ENCODE results near the gene LYSET. TPM values are rescaled to one million over a fixed set of nuclear protein-coding genes. Genes with fewer than 3 reads are reported as not detected.

LYSET gene, protein sequence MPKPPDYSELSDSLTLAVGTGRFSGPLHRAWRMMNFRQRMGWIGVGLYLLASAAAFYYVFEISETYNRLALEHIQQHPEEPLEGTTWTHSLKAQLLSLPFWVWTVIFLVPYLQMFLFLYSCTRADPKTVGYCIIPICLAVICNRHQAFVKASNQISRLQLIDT
- total RNA-seq (2022; extraction: Qiagen RNA extraction; ENCODE audit: low read depth), result 35.8 to 40.4 TPM (median 38.5 TPM) in 5 replicates

DNA sequence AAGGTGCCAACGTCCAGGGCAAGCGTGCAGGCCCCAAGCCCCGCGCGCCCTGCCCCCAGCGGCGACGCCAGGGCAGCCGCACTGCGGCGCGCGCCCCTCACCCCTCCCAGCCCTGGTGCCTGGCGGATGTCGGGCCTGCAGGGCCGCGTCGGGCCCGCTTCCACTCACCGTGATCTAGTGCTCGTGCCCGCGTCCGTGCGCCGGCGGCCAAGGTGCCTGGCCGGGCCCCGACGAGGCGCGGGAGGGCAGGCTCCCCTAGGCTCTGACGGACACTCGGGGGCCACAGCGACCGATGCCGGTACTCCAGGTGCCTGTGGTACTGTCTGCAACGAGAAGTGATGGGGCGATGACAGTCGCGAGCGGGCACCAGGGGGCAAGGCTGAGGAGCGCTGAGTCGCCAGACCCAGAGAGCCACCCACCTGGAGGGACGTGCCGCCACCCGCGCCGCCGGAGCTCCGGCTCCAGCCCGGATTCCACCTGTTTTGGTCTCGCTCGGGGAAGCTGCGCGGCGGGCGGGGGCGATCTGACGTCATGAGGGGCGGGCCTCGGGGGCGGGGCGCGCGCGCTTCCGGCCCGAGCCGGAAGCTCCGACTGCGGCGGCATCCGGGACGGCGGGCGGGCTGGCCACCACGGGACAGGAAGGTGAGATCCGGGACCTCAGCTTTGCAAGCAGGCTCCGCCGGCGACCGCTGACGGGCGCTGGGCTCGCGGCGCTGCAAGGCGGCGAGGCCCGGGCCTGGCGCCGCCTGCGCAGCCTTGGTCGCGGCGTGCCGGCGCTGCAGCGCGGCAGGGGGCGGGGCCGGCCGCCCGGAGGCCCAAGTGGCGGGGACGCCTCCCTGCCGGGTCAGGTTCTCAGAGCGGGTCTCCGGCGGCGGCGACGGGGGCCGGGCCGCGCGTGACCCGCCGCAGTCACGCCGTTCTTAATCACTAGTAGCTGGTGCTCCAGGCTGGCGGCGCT is at the start of gene LYSET, which contains the start of gene MOAP1:
Gene LYSET, plus strand, starts transcription at position 927 of the 958 bp plus-strand sequence. CDS start 89 bp downstream, outside the sequence.
Gene MOAP1, minus strand, starts transcription at position 507 of the 958 bp plus-strand sequence. CDS start 655 bp downstream, outside the sequence.

DNA sequence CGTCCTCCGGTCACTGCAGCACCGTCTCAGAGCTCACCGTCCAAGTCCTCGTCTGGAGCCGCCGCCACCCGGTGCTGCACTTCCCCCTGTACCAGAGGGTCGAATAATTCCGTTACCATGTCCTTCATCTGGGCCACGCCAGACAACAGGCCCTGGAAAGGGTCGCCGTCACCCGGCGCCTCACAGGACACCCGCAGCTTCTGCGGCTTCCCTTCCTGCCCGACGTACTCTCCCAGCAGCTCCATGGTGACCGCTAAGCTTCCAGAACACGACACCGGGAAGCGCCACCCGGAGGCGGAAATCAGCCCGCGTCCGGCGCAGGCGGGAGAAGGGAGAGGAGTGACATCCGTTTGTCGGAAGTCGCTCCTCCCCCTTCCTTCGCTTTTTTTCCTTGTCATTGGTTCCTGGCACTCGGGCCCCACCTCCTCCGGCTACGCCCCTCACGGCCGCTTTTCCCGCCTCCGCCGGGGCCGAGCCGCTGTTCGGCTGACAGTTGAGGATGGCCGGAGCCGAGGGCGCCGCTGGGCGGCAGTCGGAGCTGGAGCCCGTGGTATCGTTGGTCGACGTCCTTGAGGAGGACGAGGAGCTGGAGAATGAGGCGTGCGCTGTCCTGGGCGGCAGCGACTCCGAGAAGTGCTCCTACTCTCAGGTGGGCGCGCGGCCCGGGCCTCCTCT is 21.8 kb downstream of the LYSET start, which contains the start of the genes GON7 and UBR7:
Gene GON7, minus strand, starts transcription at position 273 of the 675 bp plus-strand sequence. Its CDS starts 28 bp downstream, at position 245.
Gene UBR7, plus strand, starts transcription at position 464 of the 675 bp plus-strand sequence. Its CDS starts 36 bp downstream, at position 500.

Other genes with a start within 250 kb of the LYSET start
- gene ITPK1, start 69.4 kb upstream of the LYSET start, total RNA-seq (2022; extraction: Qiagen RNA extraction; ENCODE audit: low read depth), result 48.1 to 55.1 TPM (median 49.6 TPM) in 5 replicates
- gene MOAP1, start 420 bp upstream of the LYSET start, total RNA-seq (2022; extraction: Qiagen RNA extraction; ENCODE audit: low read depth), result 11.3 to 17.9 TPM (median 16.0 TPM) in 5 replicates
- 15.8 to 18.6 TPM (median 17.2 TPM) in 5 replicates for gene GON7, start 21.7 kb downstream of the LYSET start, total RNA-seq (2022; extraction: Qiagen RNA extraction; ENCODE audit: low read depth)
- gene UBR7, start 21.9 kb downstream of the LYSET start, total RNA-seq (2022; extraction: Qiagen RNA extraction; ENCODE audit: low read depth), result 26.3 to 30.3 TPM (median 29.7 TPM) in 5 replicates
- gene BTBD7, start 147.7 kb downstream of the LYSET start, total RNA-seq (2022; extraction: Qiagen RNA extraction; ENCODE audit: low read depth), result 12.1 to 20.2 TPM (median 15.5 TPM) in 5 replicates
- not detected in 5 replicates for gene COX8C, start 161.9 kb downstream of the LYSET start, total RNA-seq (2022; extraction: Qiagen RNA extraction; ENCODE audit: low read depth)
- 0.01 TPM in 2 of 5 replicates, not detected in the others for gene UNC79, start 245.6 kb downstream of the LYSET start, total RNA-seq (2022; extraction: Qiagen RNA extraction; ENCODE audit: low read depth)